Measurements from ENCODE around the gene ROS1.
"Not testable (repeated sequence)": the region's sequence is repeated elsewhere in the genome, so short reads cannot be mapped to it uniquely, and the experiment has no call there.

Gene ROS1

GRCh38 chr6:117266257-117267053, 159.3 kb downstream of the ROS1 start:
- DNase-seq (ENCODE audit: low read depth): no peak

- no peak for DNase-seq (ENCODE audit: low read depth)
Measured at GRCh38 chr6:117265410-117266256, 160.1 kb downstream of the ROS1 start, which contains the start of gene VGLL2. TSS of gene VGLL2 (plus strand) at chr6:117265558. CDS start at chr6:117265764, 206 bp downstream.

- no peak for DNase-seq (ENCODE audit: low read depth)
Measured at GRCh38 chr6:117264692-117265409, 160.9 kb downstream of the ROS1 start.

GRCh38 chr6:117264369-117264691, 161.4 kb downstream of the ROS1 start:
- no peak for DNase-seq (ENCODE audit: low read depth)

- no peak for DNase-seq (ENCODE audit: low read depth)
Measured at GRCh38 chr6:117263353-117263927, 162.3 kb downstream of the ROS1 start.

- DNase-seq (ENCODE audit: low read depth): no peak
Measured at GRCh38 chr6:117262799-117263198, 162.9 kb downstream of the ROS1 start.

GRCh38 chr6:117253785-117254184, 172.0 kb downstream of the ROS1 start:
- no peak for DNase-seq (ENCODE audit: low read depth)

- not testable (repeated sequence) for DNase-seq (ENCODE audit: low read depth)
Measured at GRCh38 chr6:117244979-117245378, 180.8 kb downstream of the ROS1 start.

GRCh38 chr6:117244571-117244970, 181.2 kb downstream of the ROS1 start:
- not testable (repeated sequence) for DNase-seq (ENCODE audit: low read depth)

All from activated T-helper 9 cell treated with anti-CD3 and anti-CD28 coated beads, Interleukin-2, amount 50 U/mL, for 16 hours (primary cell).